GM19438 (cell line): ENCODE results near the gene SLC47A2.

Source experiments
- ATAC-seq: cut with Tn5 transposase; IDR thresholded peaks from one replicate; pipeline ENCODE4 v1.9.1; 2021; ENCODE audit warnings: low read depth; ENCODE audit not compliant: unreplicated experiment

The SLC47A2 gene

DNA sequence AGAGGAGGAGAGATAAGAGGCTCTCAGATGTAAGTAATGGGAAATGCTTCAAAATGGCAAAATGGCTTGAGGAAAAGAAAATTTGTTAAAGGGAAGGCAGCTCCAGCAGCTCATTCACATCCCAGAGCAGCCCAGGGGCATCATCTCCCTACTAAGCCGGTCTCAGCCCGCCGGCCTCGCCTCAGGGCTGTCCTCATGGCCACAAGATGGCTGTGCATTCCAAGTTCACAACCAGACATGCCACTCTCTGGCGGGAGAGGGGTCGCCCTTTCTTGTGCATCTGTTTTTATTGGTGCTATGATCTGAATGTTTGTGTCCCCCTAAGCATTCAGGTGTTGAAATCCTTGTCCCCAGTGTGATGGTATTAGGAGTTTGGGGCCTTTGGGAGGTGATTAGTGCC is 13.5 kb upstream of the SLC47A2 start:
- no peak for ATAC-seq

DNA sequence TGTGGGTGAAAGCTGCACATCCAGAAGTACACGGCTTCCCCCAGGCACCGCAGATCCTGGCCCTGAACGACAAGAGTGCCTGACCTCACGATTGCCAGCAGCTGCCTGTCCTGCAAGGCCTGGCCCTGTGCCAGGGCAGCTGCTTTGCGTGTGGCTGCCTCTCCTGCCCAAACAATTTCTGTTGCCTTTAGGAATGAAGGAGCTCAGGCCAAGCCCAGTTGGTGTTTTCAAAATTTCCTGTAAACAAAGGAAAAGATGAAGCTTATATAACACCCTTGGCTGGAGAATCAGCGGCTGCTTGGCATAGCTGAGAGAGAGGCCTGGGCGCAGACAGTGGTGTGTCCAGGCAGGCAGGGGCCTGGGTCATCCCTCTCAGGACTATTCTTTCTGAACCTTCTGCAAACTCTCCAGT is 11.7 kb upstream of the SLC47A2 start:
- ATAC-seq: no peak

DNA sequence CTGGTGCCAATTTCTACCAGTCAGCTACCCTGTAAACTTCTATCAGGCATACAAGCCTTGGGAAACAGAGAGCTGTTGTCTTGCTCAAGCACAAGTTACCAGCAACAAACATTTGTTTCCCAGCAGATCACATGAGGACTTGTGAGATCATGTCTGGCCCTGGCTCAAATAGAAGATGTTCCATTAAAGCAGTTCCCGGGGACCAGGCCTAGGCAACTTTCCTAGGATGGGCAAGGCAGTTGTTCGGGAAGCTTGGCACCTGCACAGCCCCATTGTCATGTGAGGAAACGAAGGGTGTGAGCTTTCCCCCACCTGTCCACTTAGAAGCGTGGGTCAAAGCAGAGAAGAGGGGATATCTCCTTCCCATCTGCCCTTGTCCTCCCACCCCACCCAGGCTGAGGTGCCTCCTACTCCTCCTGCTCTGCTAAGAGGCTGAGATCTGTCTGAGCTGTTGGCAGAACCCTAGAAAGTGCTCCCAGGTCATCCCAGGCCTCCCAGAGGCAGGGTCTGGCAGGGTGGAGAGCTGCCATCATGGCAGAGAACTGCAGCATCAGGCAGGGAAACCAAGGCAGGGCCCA is 11.2 kb upstream of the SLC47A2 start:
- no peak for ATAC-seq

DNA sequence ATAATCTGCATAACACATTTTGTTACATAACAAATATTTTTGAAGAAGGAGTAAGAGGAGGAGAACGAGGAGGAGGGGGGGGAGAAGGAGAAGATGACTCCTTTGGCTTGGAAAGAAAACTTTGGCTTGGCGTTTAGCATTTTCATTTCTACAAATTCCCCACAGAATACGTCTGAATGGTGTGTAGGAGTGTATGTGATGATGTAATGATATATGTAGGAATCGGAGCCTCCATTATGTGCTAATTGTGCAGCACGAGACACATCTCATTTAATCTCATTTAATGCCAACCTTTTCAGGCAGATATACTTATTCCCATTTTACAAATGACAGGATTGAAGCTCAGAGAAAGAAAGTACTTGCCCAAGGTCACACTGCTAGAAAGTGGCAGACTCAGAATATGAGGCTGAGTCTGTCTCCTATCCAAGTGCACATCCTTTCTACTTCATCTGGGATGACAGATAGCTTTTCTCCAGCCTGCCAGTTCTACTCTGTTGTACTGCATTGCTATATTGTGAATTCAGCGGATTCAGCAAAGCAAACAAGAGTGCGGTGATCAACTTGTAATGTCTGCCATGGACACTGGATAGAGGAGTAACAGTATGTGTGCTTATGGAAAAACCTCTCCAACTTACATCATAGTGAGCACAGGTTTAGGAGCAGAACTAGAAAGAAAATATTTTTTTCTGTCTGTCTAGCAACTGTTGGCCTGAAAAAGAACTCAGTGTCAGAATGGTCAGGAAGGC is 10.4 kb upstream of the SLC47A2 start:
- ATAC-seq: no peak

DNA sequence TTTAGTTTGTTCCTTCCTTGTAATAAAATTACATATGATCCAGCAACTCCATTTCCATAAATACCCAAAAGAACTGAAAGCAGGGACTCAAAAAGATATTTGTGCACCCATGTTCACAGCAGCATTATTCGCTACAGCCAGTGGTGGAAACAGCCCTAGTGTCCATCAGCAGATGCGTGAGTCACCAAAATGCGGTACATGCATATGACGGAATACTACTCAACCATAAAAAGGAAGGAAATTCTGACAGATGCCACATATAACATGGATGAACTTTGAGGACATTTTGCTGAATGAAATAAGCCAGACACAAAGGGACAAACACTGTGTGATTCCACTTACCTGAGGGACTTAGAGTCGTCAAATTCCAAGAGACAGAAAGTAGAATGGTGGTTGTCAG is 9.1 kb upstream of the SLC47A2 start:
- no peak for ATAC-seq

DNA sequence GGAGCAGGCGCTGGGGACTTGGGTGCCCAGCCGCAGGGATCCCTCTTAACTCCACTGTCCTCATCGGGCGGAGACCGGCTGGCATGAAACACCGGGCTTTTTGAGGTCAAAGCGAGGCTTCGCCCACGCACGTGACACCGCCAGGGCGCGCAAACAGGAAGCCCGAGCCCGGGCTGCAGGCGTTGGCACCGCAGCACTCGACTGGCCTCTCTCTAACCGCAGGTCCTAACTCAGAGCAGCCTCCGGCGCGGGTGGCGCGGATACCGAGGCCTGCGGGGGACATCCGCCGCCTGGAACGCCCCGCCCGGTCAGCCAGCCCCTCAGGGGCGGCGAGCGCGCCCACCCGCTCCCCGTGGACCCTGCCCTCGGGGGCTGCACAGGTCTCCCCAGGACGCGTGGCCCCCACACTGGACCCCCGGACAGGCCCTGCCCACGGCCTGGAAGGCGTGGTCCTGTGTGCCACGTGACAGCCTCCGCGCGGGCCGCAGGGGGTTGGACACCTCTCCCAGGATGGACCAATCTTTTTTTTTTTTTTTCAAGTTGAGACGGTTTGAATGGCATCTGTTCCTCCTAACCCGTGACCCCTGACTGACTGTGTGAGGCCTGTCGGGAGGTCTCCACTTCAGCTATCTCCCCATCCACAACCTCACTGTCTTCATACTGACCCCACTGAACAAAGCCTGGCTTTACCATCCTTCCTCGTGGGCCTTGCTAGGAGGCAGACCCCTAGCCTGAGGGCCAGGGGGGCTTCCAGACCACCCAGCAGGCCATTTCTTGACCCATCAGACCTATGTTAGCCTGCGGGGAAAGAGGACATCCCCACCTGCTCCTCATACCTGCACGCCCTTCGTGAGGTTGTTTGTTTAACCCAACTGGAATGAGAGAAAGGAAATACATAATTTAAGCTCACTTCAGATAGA is 8.4 kb upstream of the SLC47A2 start:
- no peak for ATAC-seq

DNA sequence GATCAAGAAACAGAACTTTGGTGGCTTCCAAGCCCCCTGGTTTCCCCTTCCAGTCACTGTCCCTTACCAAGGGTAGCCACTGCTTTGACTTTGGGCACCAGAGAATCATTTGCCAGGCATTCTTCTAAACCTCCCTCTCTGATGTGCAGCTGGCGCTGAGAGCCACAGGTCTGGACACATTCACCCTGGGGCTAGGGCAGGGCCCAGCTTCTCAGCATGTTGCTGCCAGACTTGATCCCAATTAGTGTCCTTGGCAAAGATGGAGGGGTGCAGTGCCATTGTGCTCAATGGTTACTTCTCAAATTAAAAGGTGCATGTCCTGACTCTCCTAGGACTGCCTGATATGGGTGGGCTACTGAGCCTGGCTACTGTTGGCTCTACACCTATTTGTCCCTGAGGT is 7.6 kb upstream of the SLC47A2 start:
- no peak for ATAC-seq

DNA sequence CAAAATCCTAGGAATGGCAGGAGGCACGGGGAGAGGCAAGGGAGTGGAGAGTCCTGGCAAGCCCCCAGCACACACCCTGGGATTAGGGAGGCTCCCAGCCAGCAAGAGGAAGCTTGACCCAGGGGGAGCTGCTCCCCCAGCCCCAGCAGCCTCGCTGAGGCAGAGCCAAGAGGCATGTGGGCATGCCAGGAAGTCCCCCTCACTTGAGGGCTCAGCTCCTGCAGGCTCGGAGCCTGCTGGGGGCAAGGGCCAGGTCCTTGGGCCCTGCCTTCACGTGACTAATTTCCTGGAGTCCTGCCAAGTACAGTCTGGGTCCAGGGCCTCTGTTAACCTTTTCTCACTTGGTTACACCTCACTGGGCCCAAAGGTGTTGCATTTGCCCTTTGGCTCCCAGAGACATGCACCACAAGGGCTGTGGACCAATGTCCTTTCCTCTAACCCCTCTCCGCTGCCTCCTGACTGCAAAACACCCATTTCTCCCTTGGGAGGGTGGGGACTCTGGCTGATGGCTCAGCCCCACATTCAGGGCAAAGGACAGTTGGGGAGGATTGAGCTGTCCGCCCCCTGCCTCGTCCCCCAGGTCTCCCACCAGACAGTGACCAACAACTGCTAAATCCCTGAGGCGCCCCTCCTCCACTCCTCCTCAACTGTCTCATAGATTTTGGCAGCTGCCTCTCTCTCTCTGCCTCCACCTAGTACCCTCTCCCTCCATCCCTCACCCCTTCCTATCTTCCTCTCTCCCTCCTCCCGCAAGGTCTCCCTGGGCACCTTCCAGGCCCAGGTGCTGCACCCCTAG is 4.4 kb upstream of the SLC47A2 start:
- ATAC-seq: no peak

DNA sequence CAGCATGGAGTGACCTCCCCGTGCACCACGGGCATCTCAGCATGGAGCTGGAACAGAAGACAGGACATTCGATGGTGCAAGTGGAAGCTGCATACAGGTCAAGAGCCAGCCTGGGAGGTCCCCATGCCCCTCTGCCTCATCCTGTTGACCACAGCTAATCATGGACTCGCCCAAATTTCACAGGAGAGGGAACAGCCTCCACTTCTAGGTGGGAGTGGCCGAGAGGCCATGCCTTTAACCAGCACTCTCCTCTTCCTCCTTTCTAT is 3.8 kb upstream of the SLC47A2 start:
- no peak for ATAC-seq

DNA sequence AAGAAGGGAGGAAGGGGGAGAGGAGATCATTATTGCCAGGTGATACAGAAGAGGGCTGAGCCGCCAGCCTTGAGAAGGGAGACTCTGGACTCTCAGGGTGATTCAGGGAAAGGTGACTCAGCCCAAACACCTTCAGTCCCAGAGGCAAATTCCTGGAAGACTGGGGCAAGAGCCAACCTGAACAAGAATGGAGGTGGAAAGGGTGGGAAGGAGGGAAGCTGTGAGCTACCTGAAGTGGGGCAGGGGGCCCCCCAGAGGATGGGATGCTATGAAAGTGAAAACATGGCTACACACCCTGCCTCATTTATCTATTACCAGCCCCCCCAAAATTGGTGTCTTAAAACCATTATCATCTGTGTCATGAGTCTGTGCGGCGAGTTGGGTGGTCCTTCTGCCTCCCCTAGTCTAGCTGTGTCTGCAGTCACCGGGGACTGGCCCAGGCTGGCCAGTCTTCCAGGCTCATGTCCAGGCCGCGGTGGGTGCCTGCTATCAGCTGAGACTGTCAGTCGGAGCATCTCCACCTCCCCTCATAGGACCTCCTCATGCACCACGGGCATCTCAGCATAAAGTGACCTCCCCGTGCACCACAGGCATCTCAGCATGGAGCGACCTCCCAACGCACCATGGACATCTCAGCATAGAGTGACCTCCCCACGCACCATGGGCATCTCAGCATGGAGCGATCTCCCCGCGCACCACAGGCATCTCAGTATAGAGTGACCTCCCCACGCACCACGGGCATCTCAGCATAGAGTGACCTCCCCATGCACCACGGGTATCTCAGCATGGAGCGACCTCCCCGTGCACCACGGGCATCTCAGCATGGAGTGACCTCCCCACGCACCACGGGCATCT is 3.2 kb upstream of the SLC47A2 start:
- no peak for ATAC-seq

DNA sequence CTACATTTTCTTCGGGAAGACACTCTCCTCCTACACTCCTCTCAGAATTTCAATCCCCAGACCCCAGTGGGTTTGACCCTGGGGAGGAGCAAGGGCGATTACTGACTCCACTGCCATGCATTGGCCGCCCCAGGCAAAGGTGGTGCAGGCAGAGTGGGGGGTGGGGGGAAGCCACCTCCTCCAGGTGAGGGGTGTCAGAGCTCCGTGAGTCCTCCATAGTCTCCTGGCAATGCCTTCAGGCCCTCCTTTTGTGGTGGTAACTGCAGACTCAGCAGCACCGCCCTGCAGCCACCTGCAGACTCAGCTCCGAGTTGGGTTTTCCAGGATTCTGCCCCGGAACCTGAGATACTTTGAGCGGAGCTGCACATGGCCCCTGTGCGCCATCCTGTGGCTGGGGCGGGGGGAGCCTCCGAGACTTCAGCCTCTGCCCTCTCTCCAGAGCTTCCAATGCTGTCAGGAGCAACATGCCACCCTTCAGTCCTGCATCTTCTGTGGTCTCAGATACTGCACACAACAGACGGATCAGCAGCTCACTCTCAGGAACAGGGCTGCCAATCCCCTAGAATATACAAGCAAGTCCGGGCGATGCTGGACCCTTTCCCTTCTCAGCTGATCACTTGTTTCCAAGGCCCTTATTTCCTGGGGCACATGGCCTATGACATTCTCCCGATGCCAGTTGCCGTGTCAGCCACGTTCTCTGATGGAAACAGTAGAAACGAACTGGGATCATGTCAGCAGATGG is 2.4 kb upstream of the SLC47A2 start:
- ATAC-seq: no peak

DNA sequence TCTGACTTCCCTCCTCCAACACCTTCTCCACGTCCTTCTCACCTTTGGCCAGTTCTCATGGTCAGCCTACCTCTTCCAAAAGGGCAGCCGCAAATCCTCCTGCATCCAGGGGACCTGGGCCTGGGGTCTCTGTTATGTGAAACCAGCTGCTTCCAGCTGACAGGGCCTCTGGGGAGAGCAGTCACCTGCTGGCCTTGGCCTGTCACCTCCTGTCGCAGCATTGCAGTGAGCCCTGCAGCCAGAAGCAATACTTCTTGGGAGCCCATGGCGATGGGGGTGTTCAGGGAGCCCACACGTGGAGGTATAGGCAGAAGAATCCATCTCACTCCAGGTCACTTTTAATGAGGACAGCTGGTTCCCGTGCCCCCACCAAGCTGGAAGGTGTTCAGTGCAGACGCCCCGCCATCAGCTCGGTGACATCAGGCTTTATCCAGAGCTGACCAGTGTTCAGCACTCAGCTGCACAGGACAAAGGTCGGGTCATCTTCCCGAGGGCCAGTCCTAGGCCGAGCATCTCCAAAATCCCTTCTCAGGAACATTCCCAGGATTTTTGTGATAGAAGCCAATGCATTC is 1.7 kb upstream of the SLC47A2 start:
- ATAC-seq: no peak

DNA sequence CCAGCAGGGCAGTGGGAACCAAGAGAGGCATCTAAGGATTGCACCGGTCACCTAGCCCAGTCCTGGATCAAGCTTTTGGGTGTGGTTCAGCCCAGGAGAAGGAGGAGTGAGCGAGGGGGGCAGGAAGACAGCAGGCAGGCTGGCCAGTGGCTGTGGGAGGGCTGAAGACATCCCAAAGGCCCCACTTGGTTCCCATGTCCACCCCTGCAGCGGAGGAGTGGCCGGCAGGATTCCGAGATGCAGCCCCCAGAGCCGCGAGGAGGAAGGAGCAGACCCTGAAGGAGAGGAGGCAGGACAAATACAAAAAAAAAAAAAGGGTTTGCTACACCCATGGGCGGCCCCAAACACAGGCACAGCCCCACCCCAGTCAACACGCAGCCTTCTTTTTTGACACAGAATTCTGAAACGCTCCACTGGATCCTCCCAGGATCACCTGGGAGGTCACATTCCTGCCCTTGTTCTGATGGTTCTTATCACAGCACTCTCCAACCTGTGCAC is 1.1 kb upstream of the SLC47A2 start:
- ATAC-seq: no peak

DNA sequence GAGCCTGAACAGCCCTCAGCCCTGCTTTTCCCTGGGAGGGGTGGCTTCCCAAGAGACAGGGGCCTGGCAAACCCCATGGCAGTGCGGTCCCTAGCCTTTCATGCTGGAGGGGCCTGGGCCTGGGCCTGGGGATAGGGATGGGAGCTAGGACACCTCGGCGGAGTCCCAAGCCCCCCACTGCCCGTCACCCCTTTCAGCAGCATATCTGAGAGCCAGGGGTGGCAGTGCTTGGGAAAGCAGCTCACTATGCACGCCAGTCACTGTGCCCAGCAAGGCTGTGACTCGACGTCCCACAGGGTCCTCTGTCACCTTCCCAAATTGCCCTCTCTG is 612 bp upstream of the SLC47A2 start:
- ATAC-seq: no peak

DNA sequence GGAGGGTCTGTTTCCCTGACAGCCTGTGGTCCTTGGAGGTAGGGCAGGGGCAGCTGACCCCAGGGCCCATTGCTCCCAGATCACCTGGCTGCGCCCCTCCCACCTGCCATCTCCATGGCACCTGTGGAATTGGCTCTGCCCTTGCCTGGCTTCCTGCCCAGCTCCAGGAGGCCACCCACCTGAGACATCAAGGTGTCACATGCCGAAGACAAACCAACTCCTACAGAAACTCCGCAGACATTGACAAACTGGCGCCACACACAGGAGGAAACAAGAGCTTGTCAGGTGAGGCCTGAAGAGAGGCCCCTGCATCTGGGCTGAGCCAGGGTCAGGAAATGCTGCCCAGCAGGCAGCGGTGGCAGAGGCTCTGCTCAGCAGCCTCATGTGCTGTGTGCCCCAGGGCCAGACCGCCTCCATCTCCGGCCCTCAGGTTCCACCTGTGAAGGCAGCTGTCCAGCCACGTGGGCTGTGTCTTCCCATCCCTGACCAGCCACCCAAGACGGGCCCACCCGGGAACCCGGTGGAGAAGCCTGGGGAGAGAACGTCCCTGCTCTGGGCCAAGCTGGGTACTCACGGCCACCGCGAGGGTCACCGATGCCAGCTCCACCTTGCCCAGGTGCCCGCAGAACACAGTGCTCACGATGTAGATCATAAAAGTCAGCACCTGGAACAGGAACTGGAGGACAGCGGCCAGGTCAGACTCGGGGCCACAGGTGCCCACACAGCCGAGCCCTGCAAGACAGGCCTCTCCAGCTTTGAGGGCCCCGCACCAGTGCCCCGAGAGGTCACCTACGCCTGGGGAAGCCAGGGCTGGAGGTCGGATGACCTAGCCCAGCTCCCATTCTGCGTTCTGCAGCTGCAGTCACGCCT is 1.6 kb downstream of the SLC47A2 start:
- no peak for ATAC-seq

DNA sequence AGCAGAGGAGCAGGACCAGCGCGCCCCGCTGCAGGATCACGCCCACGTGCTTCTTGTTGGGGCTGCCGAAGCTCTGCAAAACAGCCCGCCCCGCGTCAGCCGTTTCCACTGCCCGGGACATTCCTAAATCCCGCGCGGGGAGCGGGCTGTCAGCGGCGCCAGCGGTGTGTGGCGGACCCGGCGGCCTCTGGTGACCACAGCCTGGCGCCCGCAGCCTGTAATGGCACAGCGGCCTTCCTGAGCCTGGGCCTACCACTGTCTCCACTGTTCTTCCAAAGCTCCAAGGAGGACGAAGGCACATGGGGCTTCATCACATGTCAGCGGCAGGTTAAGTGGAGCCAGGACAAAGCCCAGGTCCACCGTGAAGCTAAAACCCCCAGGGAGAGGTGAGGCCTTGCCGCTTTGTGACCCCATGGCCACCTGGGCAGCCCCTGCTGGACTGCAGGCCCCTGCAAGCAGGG is 2.5 kb downstream of the SLC47A2 start:
- no peak for ATAC-seq

DNA sequence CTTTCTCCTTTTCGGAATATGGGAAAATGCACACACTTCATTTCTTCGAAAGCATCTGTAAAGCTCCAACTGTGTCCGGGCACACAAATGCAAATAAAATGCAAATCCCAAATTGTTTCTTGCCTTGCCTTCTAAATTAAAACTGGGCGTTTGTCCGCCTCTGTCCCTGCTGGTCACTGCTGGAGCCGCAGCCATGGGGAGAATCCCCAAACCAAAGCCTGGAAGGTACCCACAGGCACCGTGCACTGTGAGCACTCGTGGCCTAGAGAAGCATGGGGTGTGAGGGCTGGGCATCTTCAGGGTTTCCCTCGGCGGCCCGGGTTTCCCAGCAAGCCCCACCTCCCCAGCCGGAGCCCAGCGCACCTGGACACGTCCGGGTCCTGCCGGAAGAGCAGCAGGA is 2.9 kb downstream of the SLC47A2 start:
- ATAC-seq: no peak

DNA sequence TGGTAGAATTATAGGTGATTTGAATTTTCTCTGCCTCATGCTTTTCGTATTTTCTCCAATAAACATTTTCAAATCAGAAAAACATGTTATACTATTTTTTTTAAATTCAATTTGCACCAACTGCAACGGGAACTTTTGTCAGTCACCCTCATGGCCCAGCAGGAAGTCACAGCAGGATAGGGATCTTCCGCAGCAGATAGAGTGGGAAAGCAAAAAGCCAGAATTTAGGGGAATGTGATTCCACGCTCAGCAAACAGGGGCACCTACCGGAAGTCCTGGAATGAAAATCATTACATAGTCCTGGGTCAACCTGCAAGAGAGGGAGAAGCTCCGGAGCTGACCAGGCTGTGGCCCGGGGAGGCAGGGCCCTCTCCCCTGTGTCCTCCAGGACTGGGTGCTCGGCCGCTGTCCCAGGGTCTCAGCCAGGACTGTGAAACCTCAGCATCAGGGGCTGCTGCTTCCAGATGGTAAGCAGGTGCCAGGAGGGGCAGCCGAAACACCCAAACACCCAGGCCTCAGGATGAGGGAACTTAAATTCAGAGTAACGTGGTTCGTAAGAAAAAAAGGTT is 3.9 kb downstream of the SLC47A2 start:
- ATAC-seq: no peak
